ENCODE data around the gene TMEM72. TPM values are rescaled to one million over a fixed set of nuclear protein-coding genes. Genes with fewer than 3 reads are reported as not detected.

Gene TMEM72
- total and polyA plus RNA-seq, 2 of the 13 experiments (the other 11 are each of a cell fraction or from before 2014, with no cell fraction given): 0.04 TPM; not detected in 1

GRCh38 chr10:44935201-44935965 lies 24.2 kb downstream of the TMEM72 start (continued):
- peak; percentile 52; the same call in 1 of the 2 replicates for TF ChIP-seq HOXA9 (CRISPR knock-in tag; IDR thresholded peaks at IDR 0.05; ENCODE audit: borderline replicate concordance)
- no peak for TF ChIP-seq TEAD2 (CRISPR knock-in tag; IDR thresholded peaks at IDR 0.05)
- TF ChIP-seq ZNF768 (CRISPR knock-in tag; IDR thresholded peaks at IDR 0.05): peak; percentile 85
- TF ChIP-seq ZNF703 (CRISPR knock-in tag; IDR thresholded peaks at IDR 0.05; ENCODE audit: borderline replicate concordance): no peak
- peak; percentile 82 for TF ChIP-seq ZBTB25 (CRISPR knock-in tag; IDR thresholded peaks at IDR 0.05)
- TF ChIP-seq NCOA5 (CRISPR knock-in tag; IDR thresholded peaks at IDR 0.05): no peak
- TF ChIP-seq ZNF362 (CRISPR knock-in tag; IDR thresholded peaks at IDR 0.05; ENCODE audit: borderline replicate concordance): no peak
- TF ChIP-seq ATF7-NPFF (CRISPR knock-in tag; IDR thresholded peaks at IDR 0.05; ENCODE audit: low read depth): peak; percentile 92
- peak; percentile 90; the same call in 1 of the 2 replicates for TF ChIP-seq MYPOP (CRISPR knock-in tag; IDR thresholded peaks at IDR 0.05)
- TF ChIP-seq ZNF549 (CRISPR knock-in tag; IDR thresholded peaks at IDR 0.05): no peak
- TF ChIP-seq ZFP90 (CRISPR knock-in tag; IDR thresholded peaks at IDR 0.05; ENCODE audit: borderline replicate concordance): 0 out of 2 replicates have a peak, but pooled peaks have one; percentile 33
- peak; percentile 75 for TF ChIP-seq ZNF746 (CRISPR knock-in tag; IDR thresholded peaks at IDR 0.05)
- TF ChIP-seq SOX5 (CRISPR knock-in tag; IDR thresholded peaks at IDR 0.05; ENCODE audit: borderline replicate concordance): peak; percentile 84
- TF ChIP-seq HES4 (CRISPR knock-in tag; IDR thresholded peaks at IDR 0.05; ENCODE audit: borderline replicate concordance): peak; percentile 92
- no peak for TF ChIP-seq HNRNPH1 (optimal IDR thresholded peaks at IDR 0.05; ENCODE audit: low read depth, low read length)
- peak; percentile 46; the same call in 1 of the 2 replicates for TF ChIP-seq RERE (CRISPR knock-in tag; IDR thresholded peaks at IDR 0.05; ENCODE audit: low read depth)
- no peak for TF ChIP-seq ZNF432 (CRISPR knock-in tag; IDR thresholded peaks at IDR 0.05; ENCODE audit: borderline replicate concordance)
- TF ChIP-seq PTBP1 (IDR thresholded peaks at IDR 0.05; ENCODE audit: low read depth, low read length, poor library complexity, severe bottlenecking): no peak
